Measurements from ENCODE around the gene MAPKAPK5. TPM values are rescaled to one million over a fixed set of nuclear protein-coding genes. Genes with fewer than 3 reads are reported as not detected.

The MAPKAPK5 gene
- total and polyA plus RNA-seq, 10 of the 15 experiments (the other 5 are each of a cell fraction or from before 2014, with no cell fraction given) = 12.6 to 54.3 (median 41.5) TPM

GRCh38 chr12:111846016-111846415 is 4.0 kb downstream of the MAPKAPK5 start:
- peaks cover 0 to 6% of the 10 kb centered on the region in 2 experiments; a peak in 1 of 4 replicates for H3K36me3 ChIP-seq (ENCODE audit: control insufficient read depth in 2 of 2, insufficient read depth in 2 of 2, low read length in 1 of 2)
- no peaks in the 10 kb centered on the region for H4K20me1 ChIP-seq (ENCODE audit: control insufficient read depth, insufficient read depth)
- CTCF ChIA-PET = no interaction called here
- ATAC-seq = no peak
- intact Hi-C loops (cut with micrococcal nuclease; ENCODE audit: unreplicated experiment) = loop anchor here (10.0 kb wide), 1 partner anchor 539 kb away; the partner anchor contains the start of gene HECTD4
- SMC1A ChIA-PET (ENCODE audit: uncharacterized antibody, unreplicated experiment) = interaction anchor here (1.1 to 1.3 kb wide), 2 partner anchors 33 to 99 kb away, joined by 3 read pairs; no protein-coding TSS in a partner anchor
- no peak overlapping the region for H3K4me3 ChIP-seq
- no peak for TF ChIP-seq EP300 (IDR thresholded peaks at IDR 0.05; ENCODE audit: borderline replicate concordance in 1 of 2, control insufficient read depth in 1 of 2, low read depth in 2 of 2, low read length in 2 of 2)
- TF ChIP-seq TCF3 (IDR thresholded peaks at IDR 0.05; ENCODE audit: borderline replicate concordance, insufficient read depth, low read depth, low read length) = no peak
- no peak for TF ChIP-seq STAT3 (IDR thresholded peaks at IDR 0.05; ENCODE audit: low read depth, low read length)
- no peaks in the 10 kb centered on the region for H3K27me3 ChIP-seq (replicated peaks in 1 of 2; ENCODE audit: control insufficient read depth in 2 of 2, insufficient read depth in 2 of 2, low read length in 1 of 2)
- no peak overlapping the region for H3K27ac ChIP-seq (ENCODE audit: control insufficient read depth, insufficient read depth)
- POLR2A ChIA-PET = no interaction called here
- 95% methylated on average over 2 of the region's 2 CpGs for WGBS (ENCODE audit: insufficient coverage, insufficient replicate concordance, low lambda C conversion rate, missing lambda C conversion rate)
- H2AFZ ChIP-seq (ENCODE audit: control insufficient read depth, low read depth, low read length) = no peak overlapping the region
- no peak for DNase-seq (ENCODE audit: low read depth, low spot score)
- H3K9me3 ChIP-seq (replicated peaks; ENCODE audit: control insufficient read depth, insufficient read depth, low read length) = peaks cover 1% of the 10 kb centered on the region; the same call in 2 of the 3 replicates
- H3K4me1 ChIP-seq (ENCODE audit: control insufficient read depth, insufficient read depth, low read length) = no peaks in the 10 kb centered on the region
- H3K9ac ChIP-seq (ENCODE audit: control insufficient read depth, insufficient read depth, low read length) = no peak overlapping the region
- RAD21 ChIA-PET (ENCODE audit: unreplicated experiment) = no interaction called here
- FAIRE-seq = no peak
- no peak overlapping the region for H3K4me2 ChIP-seq (ENCODE audit: control insufficient read depth, insufficient read depth)
- H3K79me2 ChIP-seq (ENCODE audit: control insufficient read depth, insufficient read depth, low read length) = peaks cover 60% of the 10 kb centered on the region
- in situ Hi-C loops (cut with MboI) = no loop called here
- BruUV-seq (replicated peaks) = no TSS peak

- H3K4me3 ChIP-seq = no peak overlapping the region
- DNase-seq (ENCODE audit: low read depth, low spot score) = no peak
- H2AFZ ChIP-seq (ENCODE audit: control insufficient read depth, low read depth, low read length) = no peak overlapping the region
- TF ChIP-seq CTCF (IDR thresholded peaks at IDR 0.05 in 2 of 3, conservative IDR thresholded peaks at IDR 0.05 in 1 of 3; ENCODE audit: control insufficient read depth in 2 of 3, extremely low read depth in 1 of 3, insufficient read depth in 1 of 3, low read depth in 3 of 3, low read length in 3 of 3) = no peak
- no peak for TF ChIP-seq TCF7 (IDR thresholded peaks at IDR 0.05; ENCODE audit: borderline replicate concordance)
- H3K4me2 ChIP-seq (ENCODE audit: control insufficient read depth, insufficient read depth) = no peak overlapping the region
- H3K79me2 ChIP-seq (ENCODE audit: control insufficient read depth, insufficient read depth, low read length) = peaks cover 28% of the 10 kb centered on the region
- H4K20me1 ChIP-seq (ENCODE audit: control insufficient read depth, insufficient read depth) = no peaks in the 10 kb centered on the region
- FAIRE-seq = no peak
- H3K9me3 ChIP-seq (replicated peaks; ENCODE audit: control insufficient read depth, insufficient read depth, low read length) = peaks cover 1% of the 10 kb centered on the region; the same call in 2 of the 3 replicates
- in situ Hi-C loops (cut with MboI) (no loop called here), intact Hi-C loops (cut with micrococcal nuclease; ENCODE audit: unreplicated experiment) (no loop called here)
- H3K4me1 ChIP-seq (ENCODE audit: control insufficient read depth, insufficient read depth, low read length) = no peaks in the 10 kb centered on the region
- no peaks in the 10 kb centered on the region for H3K27me3 ChIP-seq (replicated peaks in 1 of 2; ENCODE audit: control insufficient read depth in 2 of 2, insufficient read depth in 2 of 2, low read length in 1 of 2)
- ChIA-PET POLR2A (interaction anchor here (0.6 kb wide), 2 partner anchors 385 to 1240 kb away, joined by 3 to 5 read pairs; no protein-coding TSS in a partner anchor), SMC1A (ENCODE audit: uncharacterized antibody, unreplicated experiment) (no interaction called here), RAD21 (ENCODE audit: unreplicated experiment) (no interaction called here), CTCF (no interaction called here)
- H3K36me3 ChIP-seq (ENCODE audit: control insufficient read depth in 2 of 2, insufficient read depth in 2 of 2, low read length in 1 of 2) = peaks cover 0 to 12% of the 10 kb centered on the region in 2 experiments; a peak in 2 of 4 replicates
- BruUV-seq (replicated peaks) = TSS peak; percentile 37
- 100% methylated on average over 2 of the region's 2 CpGs for WGBS (ENCODE audit: insufficient coverage, insufficient replicate concordance, low lambda C conversion rate, missing lambda C conversion rate)
- no peak overlapping the region for H3K27ac ChIP-seq (ENCODE audit: control insufficient read depth, insufficient read depth)
- H3K9ac ChIP-seq (ENCODE audit: control insufficient read depth, insufficient read depth, low read length) = no peak overlapping the region
- no peak for ATAC-seq
Observed at GRCh38 chr12:111850526-111850925, 8.5 kb downstream of the MAPKAPK5 start.
